HG03342 (cell line): ENCODE results near the gene SRGAP2C.
"Not testable (repeated sequence)": the region's sequence is repeated elsewhere in the genome, so short reads cannot be mapped to it uniquely, and the experiment has no call there.

Source experiments
- ATAC-seq: cut with Tn5 transposase; IDR thresholded peaks from one replicate; pipeline ENCODE4 v1.9.1; 2021; ENCODE audit warnings: mild to moderate bottlenecking, moderate library complexity; ENCODE audit not compliant: unreplicated experiment

The SRGAP2C gene

DNA sequence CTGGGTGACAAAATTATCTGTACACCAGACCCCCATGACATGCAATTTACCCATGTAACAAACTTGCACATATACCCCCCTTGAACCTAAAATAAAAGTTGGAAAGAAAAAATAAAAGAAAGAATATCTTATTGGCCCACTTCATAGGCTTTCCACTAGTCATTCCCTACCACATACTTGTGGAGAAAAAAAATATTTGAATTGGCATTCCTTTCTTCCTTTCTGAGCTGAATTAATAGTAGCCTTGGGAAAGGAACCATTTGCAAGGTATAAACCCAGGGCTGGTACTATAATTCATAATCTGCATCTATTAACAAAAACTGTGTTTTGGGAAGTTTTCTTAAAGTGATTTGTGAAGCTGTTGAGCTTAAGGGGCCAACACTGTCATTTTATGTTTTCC lies 140.0 kb downstream of the SRGAP2C start:
- not testable (repeated sequence) for ATAC-seq

DNA sequence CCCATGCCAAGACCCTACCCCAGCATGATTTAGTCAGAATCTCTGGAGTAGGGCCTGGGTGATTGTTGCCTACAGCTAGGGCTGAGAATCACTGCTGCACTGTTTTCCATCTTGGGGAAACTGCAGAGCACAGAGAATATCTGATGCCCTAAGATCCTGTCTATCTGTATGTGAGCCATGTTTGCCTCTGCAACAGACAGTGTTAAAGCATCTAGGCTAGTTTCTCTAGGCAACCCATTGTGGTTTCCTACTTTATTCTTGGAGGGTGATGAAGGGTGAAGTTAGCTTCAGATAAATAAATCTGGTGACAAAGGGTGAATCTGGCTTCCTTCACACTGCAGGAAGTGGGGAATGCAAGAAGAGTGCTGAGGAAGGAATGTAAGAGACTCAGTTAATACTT lies 147.4 kb downstream of the SRGAP2C start:
- ATAC-seq = not testable (repeated sequence)

DNA sequence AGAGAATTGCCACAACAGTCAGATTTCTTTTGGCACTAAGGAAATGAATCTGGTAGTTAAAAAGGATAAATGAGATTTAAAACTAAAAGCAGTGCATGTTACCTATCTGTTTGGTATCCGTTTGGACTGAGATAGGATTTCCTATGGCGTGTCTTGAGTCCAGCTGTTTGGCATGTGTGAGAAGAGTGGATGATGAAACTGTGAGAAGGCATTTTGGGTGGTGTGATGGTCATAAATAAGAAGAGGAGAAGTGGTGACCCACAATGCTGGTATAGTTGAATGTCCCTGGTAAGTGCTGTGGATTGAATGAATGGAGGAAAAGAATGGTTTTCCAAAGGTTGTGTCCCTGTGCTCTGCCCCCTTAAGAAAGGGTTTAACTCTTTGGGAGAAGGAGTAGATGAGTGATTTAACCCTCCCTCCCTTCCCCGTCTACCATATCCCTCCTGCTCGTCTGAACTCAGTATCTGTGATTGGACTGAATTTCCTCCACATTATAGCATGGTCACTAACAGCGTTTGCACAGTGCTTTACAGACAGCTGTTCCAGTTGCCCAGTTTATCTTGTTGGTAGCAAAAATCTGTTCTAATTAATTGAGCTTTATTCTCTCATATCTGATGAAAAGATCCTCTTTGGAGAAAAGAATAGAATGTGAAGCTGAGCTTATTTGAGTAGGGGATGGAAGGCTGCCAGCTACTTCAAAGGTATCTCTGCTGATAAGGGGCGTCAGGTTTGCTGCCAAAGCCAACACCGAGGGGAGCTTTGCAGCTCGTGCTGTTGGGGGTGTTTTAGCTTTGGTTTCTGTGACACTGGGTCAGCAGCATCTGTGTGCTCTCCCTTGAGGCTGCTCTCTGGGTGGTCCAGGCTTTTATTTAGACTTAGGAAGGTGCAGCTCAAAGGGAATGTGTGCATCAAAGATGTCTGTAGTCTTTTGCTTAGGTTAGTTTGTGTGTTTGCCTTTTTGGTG lies 148.1 kb downstream of the SRGAP2C start:
- ATAC-seq = not testable (repeated sequence)

DNA sequence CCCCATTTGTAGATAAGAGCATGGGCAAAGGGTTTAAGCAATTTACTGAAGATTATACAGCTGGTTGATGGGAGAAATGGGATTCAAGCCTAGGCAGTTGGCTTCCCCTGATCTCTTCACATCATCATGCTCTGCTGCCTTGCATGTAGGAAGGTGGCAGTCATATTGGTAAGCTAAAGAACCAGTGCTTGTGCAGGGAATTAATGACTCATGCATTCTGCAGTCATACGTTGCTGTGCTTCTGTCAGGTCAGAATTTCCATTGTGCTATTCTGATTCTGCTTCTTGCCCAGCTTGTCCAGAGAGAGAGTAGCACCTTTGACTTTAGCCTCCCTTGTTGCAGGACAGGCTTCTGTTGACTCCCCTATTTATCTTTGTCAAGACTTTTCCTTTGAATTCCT lies 153.2 kb downstream of the SRGAP2C start:
- peak; percentile 78 for ATAC-seq

DNA sequence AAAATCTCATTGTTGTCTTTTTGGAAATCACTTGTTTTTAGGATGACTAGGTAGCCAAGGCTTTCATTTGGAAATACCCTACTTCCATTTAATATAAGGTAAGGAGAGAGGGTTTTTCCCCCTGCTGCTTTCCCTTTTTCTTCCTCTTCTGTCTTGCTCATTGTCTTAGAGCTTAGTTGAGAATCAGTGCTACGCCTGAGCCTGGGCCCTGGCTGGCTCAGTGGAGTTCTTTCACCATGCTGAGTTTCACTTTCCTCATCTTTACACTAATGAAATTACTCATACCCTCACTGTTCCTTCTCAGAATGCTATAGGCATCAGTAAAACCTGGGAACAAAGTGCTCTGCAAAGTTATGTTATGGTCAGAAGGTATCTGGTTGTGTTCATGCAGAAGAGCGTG lies 154.8 kb downstream of the SRGAP2C start:
- ATAC-seq = peak; percentile 65

DNA sequence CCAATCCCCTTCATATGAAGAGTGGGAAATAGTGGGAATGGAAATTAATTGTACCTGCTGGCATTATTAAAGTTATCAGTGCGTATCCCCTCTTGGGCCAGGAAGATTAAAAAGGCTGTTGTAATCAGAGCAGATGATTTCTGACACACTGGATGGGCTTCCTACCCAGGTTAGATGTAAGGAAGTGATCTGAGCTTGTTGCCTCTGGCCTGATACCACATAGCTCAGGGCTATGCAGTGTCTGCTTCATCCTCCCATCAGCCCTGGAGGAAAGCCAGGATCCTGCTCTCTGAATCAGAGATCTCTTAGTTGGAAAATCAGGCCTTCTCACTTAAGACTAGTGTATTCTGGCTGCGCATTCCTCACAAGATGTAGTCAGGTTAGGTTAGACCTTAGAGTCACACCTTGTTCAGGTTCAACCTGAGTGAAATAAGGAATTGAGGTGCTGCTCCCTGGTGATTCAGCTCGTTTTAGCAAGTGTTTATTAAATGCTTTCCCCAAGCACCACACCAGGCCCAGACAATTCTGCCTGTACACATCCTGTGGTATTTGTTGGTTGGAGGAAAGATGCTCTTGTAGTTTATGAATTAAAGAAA lies 158.6 kb downstream of the SRGAP2C start:
- ATAC-seq = not testable (repeated sequence)

DNA sequence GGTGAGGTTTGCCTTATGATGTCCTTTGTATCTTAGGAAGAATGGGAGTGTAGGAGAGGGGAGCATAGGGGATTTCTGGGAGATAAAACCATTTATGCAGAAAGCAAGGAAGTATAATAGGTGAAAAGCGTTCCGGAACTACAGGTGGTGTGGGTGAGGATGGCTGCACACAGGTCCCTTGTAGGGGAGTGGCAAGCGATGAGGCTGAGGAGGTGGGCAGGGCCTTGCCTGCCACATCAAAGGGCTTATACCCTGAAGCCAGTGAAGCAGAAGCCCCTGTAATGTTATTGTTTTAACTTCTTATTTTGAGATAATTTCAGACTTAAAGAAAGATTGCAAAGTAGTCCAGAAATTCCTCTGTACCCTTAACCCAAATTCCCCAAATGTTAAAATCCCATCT lies 159.6 kb downstream of the SRGAP2C start:
- not testable (repeated sequence) for ATAC-seq

DNA sequence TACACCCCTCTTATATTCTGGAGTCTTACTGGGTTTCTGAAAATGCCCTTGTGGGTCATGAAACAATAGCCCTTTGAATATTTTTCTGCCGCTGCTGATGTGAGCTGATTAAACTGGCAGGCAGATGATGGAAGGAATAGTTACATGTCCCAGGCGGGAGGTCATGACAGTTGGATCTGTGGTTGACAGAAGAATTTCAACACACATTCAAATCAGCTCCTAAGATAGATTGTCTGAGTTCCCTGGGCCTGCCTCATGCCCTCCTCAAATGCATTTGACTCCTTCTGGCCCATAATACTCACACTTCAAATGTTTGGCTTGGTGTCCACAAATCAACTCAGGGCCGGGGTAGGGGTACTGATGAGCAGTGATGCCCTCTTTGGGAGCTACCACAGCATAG lies 161.9 kb downstream of the SRGAP2C start:
- ATAC-seq = not testable (repeated sequence)

DNA sequence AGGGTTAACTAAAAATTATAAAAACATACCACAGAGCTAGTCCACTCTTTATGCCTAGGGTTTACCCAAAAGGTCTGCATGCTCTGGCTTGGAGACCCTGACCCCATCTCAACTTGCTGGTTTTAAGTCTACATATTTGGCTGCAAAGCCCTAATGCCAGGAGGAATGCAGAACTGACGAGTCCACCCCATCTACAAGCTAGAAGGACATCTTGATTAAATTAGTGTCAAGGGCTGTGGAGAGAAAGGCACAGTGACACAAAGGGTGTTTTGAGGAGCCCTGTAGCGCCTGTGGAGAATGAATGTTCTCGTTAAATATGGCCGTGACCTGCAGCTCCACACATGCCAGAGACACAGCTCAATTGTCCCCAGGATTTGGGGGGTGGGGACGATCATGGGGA lies 162.7 kb downstream of the SRGAP2C start:
- ATAC-seq = not testable (repeated sequence)

DNA sequence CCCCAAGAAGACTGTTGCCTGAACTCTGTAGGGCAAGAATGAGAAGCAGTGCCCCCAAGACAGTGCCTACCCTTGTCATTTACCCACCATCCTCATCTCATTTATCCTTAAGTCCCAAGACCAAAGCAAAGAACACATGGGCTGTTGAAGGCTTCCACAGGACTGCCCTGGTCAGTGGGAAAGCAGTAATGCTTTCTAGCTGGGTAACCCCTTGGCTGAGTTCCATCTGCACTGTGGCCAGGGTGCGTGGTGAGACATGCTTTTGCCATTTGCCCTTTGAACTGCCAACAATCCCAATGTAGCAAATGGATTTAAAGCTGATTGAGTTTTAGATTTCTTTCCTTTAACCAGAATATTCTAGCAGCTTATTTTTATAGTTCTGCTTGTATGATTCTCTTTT lies 163.3 kb downstream of the SRGAP2C start:
- ATAC-seq = not testable (repeated sequence)

DNA sequence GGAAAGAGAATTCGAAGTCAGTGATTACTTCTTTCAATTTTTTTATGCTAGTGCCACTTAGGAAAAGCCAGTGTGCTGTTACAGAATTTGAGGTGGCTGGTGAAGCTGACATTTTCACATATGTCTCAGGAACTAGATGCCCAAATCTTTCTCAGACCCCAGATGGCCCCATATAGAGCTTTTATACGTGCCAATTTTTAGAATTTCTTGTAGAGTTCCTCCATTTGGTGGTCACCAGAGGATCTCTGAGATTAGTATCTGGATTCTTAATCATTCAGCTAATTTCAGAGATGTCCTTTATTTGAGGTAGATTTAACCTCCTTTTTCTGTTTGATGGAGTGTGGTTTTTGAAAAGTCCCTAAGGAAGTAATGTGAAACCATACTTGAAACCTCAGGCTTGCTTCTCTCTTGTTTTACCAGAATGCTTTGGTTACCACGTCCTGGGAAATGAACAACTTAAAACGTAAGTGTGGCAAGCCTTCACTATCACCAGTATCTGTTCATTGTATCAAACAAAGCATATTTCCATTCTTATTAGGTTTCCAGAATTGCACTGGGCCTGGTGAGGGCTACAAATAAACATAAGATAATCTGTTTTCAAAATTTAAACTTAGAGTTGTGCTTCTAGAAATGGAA lies 164.7 kb downstream of the SRGAP2C start:
- not testable (repeated sequence) for ATAC-seq

DNA sequence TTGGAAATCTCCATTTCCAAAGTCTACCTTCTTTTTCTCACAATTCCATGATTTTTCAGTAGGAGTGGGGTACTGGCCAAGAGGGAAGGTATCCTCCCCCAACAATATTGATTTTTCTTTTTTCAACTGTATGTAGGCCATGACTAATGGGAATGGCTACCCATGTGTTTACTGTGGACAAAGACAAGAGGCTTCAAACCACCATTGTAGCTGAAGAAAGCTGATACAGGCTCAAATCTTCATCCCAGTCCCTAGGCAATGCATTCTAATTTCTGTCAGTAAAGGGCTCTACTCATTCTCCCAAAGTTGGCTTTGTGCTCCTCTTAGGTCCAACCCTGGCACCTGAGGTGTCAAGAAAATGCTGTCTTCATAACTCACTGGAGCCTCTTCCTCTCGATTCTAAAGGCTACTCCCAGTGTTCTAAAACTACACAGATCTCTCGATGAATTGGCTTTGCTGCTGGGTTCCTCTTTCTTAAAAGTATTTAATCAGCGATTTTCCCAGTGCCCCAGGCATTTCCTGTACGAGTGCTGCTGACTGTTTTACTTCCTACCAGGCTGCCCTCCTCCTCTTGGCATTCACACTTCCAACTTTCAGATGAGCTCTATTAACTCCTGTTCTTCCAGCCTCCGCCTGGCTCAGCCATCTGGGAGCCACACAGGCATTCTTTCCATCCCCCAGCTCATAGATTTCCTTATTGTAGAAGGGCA lies 171.1 kb downstream of the SRGAP2C start:
- not testable (repeated sequence) for ATAC-seq

DNA sequence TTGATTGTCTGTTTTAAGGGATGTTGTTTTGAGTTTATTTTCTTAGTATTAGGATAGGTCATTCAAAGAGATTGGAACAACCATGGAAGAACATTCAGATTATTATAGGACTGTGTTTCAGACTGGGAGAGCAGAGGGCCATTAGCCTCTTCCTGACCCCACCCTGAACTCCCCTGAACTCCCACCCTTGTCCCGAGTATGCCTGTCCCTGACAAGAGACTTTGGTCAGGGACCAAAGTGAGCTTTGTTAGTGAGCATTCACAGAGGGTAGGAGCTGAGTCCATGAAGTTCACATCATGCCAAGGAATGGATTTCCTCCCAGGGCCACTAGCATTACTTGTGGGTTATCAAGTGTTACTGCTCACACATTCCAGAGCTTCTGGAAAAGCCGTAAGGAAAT lies 172.0 kb downstream of the SRGAP2C start:
- not testable (repeated sequence) for ATAC-seq

DNA sequence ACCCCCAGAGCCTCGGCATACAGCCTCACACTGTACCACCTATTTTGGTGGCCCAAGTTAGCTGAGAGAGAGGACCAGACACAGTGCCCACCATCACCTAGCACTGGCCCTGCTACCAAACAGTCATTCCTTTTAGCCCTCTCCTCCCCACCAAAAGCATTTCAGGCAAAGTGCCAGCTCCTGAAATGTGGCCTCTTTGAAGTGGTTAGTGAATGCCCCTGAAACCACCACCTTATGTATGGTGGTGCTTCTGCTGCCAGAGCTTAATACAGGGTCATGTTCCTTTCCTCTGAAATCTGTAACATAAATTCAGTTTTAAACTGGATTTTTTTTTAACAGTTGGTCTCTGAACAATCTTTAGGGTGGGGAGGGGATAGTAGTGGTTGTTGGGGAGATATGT lies 175.8 kb downstream of the SRGAP2C start:
- ATAC-seq = not testable (repeated sequence)

DNA sequence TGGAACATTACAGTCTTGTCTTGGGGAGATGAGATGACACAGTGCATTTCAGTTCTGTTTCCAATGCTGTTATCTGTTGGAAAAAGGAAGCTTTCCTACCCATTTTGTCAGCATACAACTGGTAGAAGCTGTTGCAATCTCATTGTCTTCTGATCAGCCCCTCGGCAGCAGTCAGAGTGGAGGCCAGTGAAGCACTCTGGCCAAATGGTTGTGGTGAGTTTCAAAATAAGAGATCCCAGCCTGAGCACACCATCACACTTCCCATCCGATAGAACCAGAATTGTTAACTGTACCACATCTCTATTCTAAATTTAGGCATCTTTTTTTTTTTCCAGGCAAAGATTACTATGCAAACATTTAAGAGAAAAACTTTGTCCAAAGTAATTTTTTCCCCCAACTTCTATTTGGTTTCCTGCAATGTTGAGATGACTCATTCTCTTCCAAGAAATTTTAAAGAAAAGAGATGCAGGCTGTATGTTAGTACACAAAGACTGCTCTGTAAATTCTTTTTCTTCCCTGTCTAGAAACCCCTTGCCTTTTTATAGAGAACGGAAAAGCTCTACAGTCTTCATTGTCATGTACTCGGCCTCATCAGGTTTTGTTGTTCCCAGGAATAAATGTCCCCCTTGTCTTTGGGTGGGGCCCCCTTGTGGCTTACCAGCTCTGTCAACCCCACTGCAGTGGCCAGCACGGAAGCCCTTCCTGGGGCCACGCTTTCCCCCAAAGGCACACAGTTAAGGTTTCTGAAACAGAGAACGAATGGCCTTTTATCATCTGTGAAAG lies 176.9 kb downstream of the SRGAP2C start:
- ATAC-seq = not testable (repeated sequence)

DNA sequence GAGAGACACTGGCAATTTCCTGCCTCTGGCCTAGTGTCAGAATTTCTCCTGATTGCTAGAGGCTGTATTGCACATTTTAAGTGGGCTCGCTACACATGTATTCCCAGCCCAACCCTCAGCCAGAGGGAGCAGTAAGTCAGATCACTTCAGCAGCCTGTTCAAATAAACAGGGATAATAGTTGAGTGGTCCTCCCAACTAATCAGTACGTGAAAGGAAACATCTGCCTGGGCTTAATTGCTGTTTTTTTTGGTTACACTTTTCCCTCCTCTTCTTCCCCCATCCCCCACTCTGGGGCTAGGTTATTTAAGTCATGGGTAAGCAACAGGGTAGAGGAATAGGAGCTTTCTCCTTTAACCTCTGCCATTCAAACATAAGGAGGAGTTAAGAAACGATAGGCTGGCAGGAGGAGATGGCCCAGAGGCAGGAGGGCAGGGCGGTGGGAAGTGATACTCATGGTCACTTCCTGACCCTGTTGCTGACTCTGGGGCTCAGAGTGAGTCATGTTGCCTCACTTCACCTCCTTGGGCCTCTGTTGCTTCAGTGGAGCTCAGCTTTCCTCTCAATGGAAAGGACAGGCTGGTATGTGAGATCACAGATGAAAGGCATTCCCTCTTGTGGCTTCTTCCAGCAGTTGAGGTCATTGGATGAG lies 177.6 kb downstream of the SRGAP2C start:
- not testable (repeated sequence) for ATAC-seq

DNA sequence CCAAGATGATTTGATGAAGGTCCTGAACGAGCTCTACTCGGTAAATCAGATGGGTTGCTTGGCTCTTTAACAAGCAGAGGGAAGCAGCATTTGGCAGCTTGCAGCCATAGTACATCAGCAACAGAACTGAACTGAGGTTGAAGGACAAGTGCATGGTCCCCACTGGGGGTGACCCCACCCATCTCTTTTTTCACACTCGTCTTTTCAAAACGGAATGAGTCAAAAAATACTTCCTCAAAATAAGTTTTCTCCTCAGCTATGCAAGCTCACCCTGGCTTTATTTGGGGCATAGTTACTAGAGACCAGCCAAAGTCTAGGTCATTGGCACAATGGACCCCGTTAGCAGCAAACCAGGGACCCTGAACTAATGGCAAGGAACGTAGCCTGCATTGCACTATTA lies 180.5 kb downstream of the SRGAP2C start:
- not testable (repeated sequence) for ATAC-seq

DNA sequence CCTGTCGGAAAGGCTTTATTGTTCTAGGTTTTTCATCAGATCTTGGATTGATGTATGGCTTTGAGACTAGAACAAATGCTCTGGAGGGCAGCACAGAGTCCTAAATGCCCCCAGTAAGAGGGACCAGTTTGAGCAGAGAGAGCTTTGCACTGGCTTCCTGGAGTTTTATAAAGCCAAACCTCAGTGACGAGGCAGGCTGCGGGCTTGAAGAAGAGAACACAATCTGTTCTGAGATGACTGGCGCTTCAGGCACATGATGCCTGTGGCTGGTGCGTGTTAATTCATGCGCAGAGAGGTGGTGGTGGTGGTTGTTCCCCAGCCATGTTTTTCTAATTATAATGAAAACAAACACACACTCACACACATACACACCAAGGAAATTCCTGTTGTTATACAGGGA lies 180.9 kb downstream of the SRGAP2C start:
- not testable (repeated sequence) for ATAC-seq

DNA sequence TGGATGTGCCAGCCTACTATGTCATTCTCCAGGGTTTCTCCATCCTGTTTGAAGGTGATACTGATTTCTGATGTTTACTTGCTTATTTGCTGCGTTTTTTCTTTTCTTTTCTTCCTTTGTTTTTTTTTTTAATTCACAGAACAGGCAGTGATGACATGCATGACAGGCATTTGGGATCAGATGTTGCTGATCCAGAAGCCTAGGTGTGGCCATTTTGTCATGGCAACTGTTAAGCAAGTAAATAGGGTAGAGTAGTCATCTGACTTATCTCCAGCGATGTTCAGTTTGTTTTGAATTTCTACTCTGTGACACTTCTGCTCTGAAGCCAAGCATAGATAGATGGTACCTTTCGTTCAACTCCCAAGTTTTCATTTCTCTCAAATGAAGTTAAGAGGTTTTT lies 181.4 kb downstream of the SRGAP2C start:
- ATAC-seq = not testable (repeated sequence)

DNA sequence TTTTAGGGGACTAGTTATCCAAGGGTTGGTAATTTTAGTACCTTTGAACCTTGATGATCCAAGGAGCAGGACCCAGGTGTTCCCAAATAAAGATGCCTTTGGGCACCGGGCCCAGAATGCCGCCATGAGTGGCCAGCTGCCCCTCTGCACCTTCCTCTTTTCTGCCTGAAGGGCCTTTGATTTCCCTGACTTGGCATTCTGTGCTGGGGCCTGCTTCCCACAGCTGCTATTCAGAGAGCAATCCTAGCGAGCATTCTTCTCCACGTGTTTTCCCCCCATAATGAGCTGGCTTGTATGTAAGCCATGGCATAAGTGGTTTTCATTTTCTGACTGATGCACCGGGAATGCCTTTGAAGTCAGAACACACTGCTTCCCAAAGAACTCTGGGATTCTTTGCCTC lies 184.1 kb downstream of the SRGAP2C start:
- ATAC-seq = not testable (repeated sequence)
